ENCODE results near the gene UBE2F.

The UBE2F gene

GRCh38 chr2:238007924-238008323 is 41.1 kb downstream of the UBE2F start:
- no peaks in the 10 kb centered on the region for H3K9me3 ChIP-seq (ENCODE audit: severe bottlenecking)
- peaks cover 9% of the 10 kb centered on the region; the same call in 1 of the 2 replicates for H3K36me3 ChIP-seq (ENCODE audit: low read depth)
- H3K4me1 ChIP-seq (ENCODE audit: insufficient read depth, poor library complexity, severe bottlenecking), result peaks cover 9% of the 10 kb centered on the region
- no peak overlapping the region for H3K4me3 ChIP-seq (ENCODE audit: severe bottlenecking)
- no peak overlapping the region for H3K27ac ChIP-seq (ENCODE audit: poor library complexity, severe bottlenecking)
- ATAC-seq (ENCODE audit: low read depth) (no peak), DNase-seq (ENCODE audit: low spot score) (no peak)
- H3K27me3 ChIP-seq (ENCODE audit: insufficient read depth, poor library complexity, severe bottlenecking), result no peaks in the 10 kb centered on the region
- TF ChIP-seq CTCF (IDR thresholded peaks at IDR 0.05; ENCODE audit: poor library complexity, severe bottlenecking), result no peak

GRCh38 chr2:238009563-238009962 is 42.7 kb downstream of the UBE2F start:
- no peak for TF ChIP-seq CTCF (IDR thresholded peaks at IDR 0.05; ENCODE audit: poor library complexity, severe bottlenecking)
- no peak overlapping the region for H3K27ac ChIP-seq (ENCODE audit: poor library complexity, severe bottlenecking)
- H3K4me3 ChIP-seq (ENCODE audit: severe bottlenecking), result no peak overlapping the region
- H3K36me3 ChIP-seq (ENCODE audit: low read depth), result peaks cover 9% of the 10 kb centered on the region; the same call in 1 of the 2 replicates
- peaks cover 9% of the 10 kb centered on the region for H3K4me1 ChIP-seq (ENCODE audit: insufficient read depth, poor library complexity, severe bottlenecking)
- ATAC-seq (ENCODE audit: low read depth) (no peak), DNase-seq (ENCODE audit: low spot score) (no peak)
- H3K9me3 ChIP-seq (ENCODE audit: severe bottlenecking), result no peaks in the 10 kb centered on the region
- no peaks in the 10 kb centered on the region for H3K27me3 ChIP-seq (ENCODE audit: insufficient read depth, poor library complexity, severe bottlenecking)

- H3K27me3 ChIP-seq (ENCODE audit: insufficient read depth, poor library complexity, severe bottlenecking), result no peaks in the 10 kb centered on the region
- DNase-seq (ENCODE audit: low spot score), result no peak
- no peaks in the 10 kb centered on the region for H3K9me3 ChIP-seq (ENCODE audit: severe bottlenecking)
- no peak overlapping the region for H3K27ac ChIP-seq (ENCODE audit: poor library complexity, severe bottlenecking)
- TF ChIP-seq CTCF (IDR thresholded peaks at IDR 0.05; ENCODE audit: poor library complexity, severe bottlenecking), result no peak
- H3K4me1 ChIP-seq (ENCODE audit: insufficient read depth, poor library complexity, severe bottlenecking), result peaks cover 3% of the 10 kb centered on the region
- no peak for ATAC-seq (ENCODE audit: low read depth)
- H3K4me3 ChIP-seq (ENCODE audit: severe bottlenecking), result no peak overlapping the region
- peaks cover 9% of the 10 kb centered on the region; the same call in 1 of the 2 replicates for H3K36me3 ChIP-seq (ENCODE audit: low read depth)
Measured at GRCh38 chr2:238010572-238010971, 43.8 kb downstream of the UBE2F start.

- DNase-seq (ENCODE audit: low spot score) (no peak), ATAC-seq (ENCODE audit: low read depth) (no peak)
- Histone ChIP-seq H3K9me3 (ENCODE audit: severe bottlenecking) (no peaks in the 10 kb centered on the region), H3K4me1 (ENCODE audit: insufficient read depth, poor library complexity, severe bottlenecking) (no peaks in the 10 kb centered on the region), H3K4me3 (ENCODE audit: severe bottlenecking) (no peak overlapping the region), H3K27ac (ENCODE audit: poor library complexity, severe bottlenecking) (no peak overlapping the region), H3K27me3 (ENCODE audit: insufficient read depth, poor library complexity, severe bottlenecking) (no peaks in the 10 kb centered on the region), H3K36me3 (ENCODE audit: low read depth) (peaks cover 3% of the 10 kb centered on the region; the same call in 1 of the 2 replicates)
- no peak for TF ChIP-seq CTCF (IDR thresholded peaks at IDR 0.05; ENCODE audit: poor library complexity, severe bottlenecking)
Measured at GRCh38 chr2:238013806-238014205, 47.0 kb downstream of the UBE2F start.

- no peak overlapping the region for H3K4me3 ChIP-seq (ENCODE audit: severe bottlenecking)
- H3K27me3 ChIP-seq (ENCODE audit: insufficient read depth, poor library complexity, severe bottlenecking), result no peaks in the 10 kb centered on the region
- DNase-seq (ENCODE audit: low spot score) (no peak), ATAC-seq (ENCODE audit: low read depth) (no peak)
- TF ChIP-seq CTCF (IDR thresholded peaks at IDR 0.05; ENCODE audit: poor library complexity, severe bottlenecking), result peak; percentile 9
- no peaks in the 10 kb centered on the region for H3K9me3 ChIP-seq (ENCODE audit: severe bottlenecking)
- no peak overlapping the region for H3K27ac ChIP-seq (ENCODE audit: poor library complexity, severe bottlenecking)
- H3K4me1 ChIP-seq (ENCODE audit: insufficient read depth, poor library complexity, severe bottlenecking), result no peaks in the 10 kb centered on the region
- H3K36me3 ChIP-seq (ENCODE audit: low read depth), result peaks cover 3% of the 10 kb centered on the region; the same call in 1 of the 2 replicates
Measured at GRCh38 chr2:238015705-238016104, 48.9 kb downstream of the UBE2F start.

Data from RWPE2 (cell line).